Chondrocyte (in vitro differentiated cells): ENCODE measurements around the gene ALDOB. TPM values are rescaled to one million over a fixed set of nuclear protein-coding genes. Genes with fewer than 3 reads are reported as not detected.

Experiments used
- DNase-seq: peaks from one replicate; pipeline ENCODE4 v3.0.0; 2021; ENCODE audit warnings: mixed read lengths, low spot score
- H3K27ac Mint-ChIP-seq: one replicate; pipeline ENCODE4 v1.8.0; 2021; ENCODE audit warnings: mild to moderate bottlenecking, moderate library complexity, mixed read lengths; ENCODE audit not compliant: unreplicated experiment
- H3K27me3 Mint-ChIP-seq: 2 replicates; pipeline ENCODE4 v1.8.0; 2021; ENCODE audit warnings: low read depth, mixed read lengths
- H3K36me3 Mint-ChIP-seq: 2 replicates; pipeline ENCODE4 v1.8.0; 2021; ENCODE audit warnings: low read depth, mixed read lengths
- H3K4me1 Mint-ChIP-seq: 2 replicates; pipeline ENCODE4 v1.8.0; 2021; ENCODE audit warnings: low read depth, mild to moderate bottlenecking, mixed read lengths
- H3K4me3 Mint-ChIP-seq: one replicate; pipeline ENCODE4 v1.8.0; 2021; ENCODE audit warnings: mild to moderate bottlenecking, moderate library complexity, mixed read lengths; ENCODE audit not compliant: unreplicated experiment
- H3K9me3 Mint-ChIP-seq: 2 replicates; pipeline ENCODE4 v1.8.0; 2021; ENCODE audit warnings: low read depth, mixed read lengths
- CTCF ChIP-seq: fragments of 200-600 bp; sonication (generic); IDR thresholded peaks from 2 replicates; pipeline ENCODE4 v1.5.0; 2021; ENCODE audit warnings: antibody characterized with exemption, mild to moderate bottlenecking, moderate library complexity
- total RNA-seq: library from RNA; stranded (reverse); gene quantifications from 3 replicates; pipeline ENCODE4 v1.2.1, GENCODE V29; 2021

Gene ALDOB
- total RNA-seq, 1 donor from 2014 or later = 0.25 TPM

GRCh38 chr9:101445353-101446029 lies 9.9 kb upstream of the ALDOB start:
- Mint-ChIP-seq H3K4me1 (peaks cover 8% of the 10 kb centered on the region), H3K4me3 (no peak overlapping the region), H3K27me3 (peaks cover 6% of the 10 kb centered on the region), H3K36me3 (no peaks in the 10 kb centered on the region), H3K27ac (no peak overlapping the region), H3K9me3 (no peaks in the 10 kb centered on the region)
- no peak for TF ChIP-seq CTCF
- DNase-seq = no peak

- no peaks in the 10 kb centered on the region for H3K9me3 Mint-ChIP-seq
- peaks cover 10% of the 10 kb centered on the region for H3K27me3 Mint-ChIP-seq
- H3K4me1 Mint-ChIP-seq = peaks cover under 1% of the 10 kb centered on the region
- H3K36me3 Mint-ChIP-seq = no peaks in the 10 kb centered on the region
- no peak overlapping the region for H3K4me3 Mint-ChIP-seq
- no peak for DNase-seq
- no peak for TF ChIP-seq CTCF
- H3K27ac Mint-ChIP-seq = no peak overlapping the region
Measured at GRCh38 chr9:101443364-101443771, 7.8 kb upstream of the ALDOB start.

- no peak overlapping the region for H3K4me3 Mint-ChIP-seq
- no peak overlapping the region for H3K27ac Mint-ChIP-seq
Measured at GRCh38 chr9:101442736-101443135, 7.2 kb upstream of the ALDOB start.

GRCh38 chr9:101442318-101442717 lies 6.7 kb upstream of the ALDOB start:
- TF ChIP-seq CTCF = no peak
- H3K9me3 Mint-ChIP-seq = no peaks in the 10 kb centered on the region
- H3K27me3 Mint-ChIP-seq = peaks cover 13% of the 10 kb centered on the region
- no peaks in the 10 kb centered on the region for H3K36me3 Mint-ChIP-seq
- DNase-seq = no peak
- no peak overlapping the region for H3K4me3 Mint-ChIP-seq
- no peak overlapping the region for H3K27ac Mint-ChIP-seq
- no peaks in the 10 kb centered on the region for H3K4me1 Mint-ChIP-seq

More at GRCh38 chr9:101442736-101443135, 7.2 kb upstream of the ALDOB start:
- Mint-ChIP-seq H3K9me3 (no peaks in the 10 kb centered on the region), H3K4me1 (no peaks in the 10 kb centered on the region), H3K36me3 (no peaks in the 10 kb centered on the region), H3K27me3 (peaks cover 12% of the 10 kb centered on the region)
- TF ChIP-seq CTCF = no peak
- no peak for DNase-seq

- no peak overlapping the region for H3K4me3 Mint-ChIP-seq
- H3K9me3 Mint-ChIP-seq = no peaks in the 10 kb centered on the region
- no peaks in the 10 kb centered on the region for H3K4me1 Mint-ChIP-seq
- TF ChIP-seq CTCF = no peak
- peaks cover 18% of the 10 kb centered on the region for H3K27me3 Mint-ChIP-seq
- no peak for DNase-seq
- H3K36me3 Mint-ChIP-seq = no peaks in the 10 kb centered on the region
- no peak overlapping the region for H3K27ac Mint-ChIP-seq
Measured at GRCh38 chr9:101440714-101441230, 5.2 kb upstream of the ALDOB start.
